Stimulated activated CD8-positive, alpha-beta memory T cell treated with anti-CD3 and anti-CD28 coated beads, Interleukin-15, amount 100 ng/mL, for 4 hours (primary cell): ENCODE measurements around the gene E2F7.

Experiments
- DNase-seq, 2 donors: peaks; one replicate each; pipeline ENCODE4 v3.0.0-alpha.2; 2020; ENCODE audit warnings: low read depth in 2 of 2

Gene E2F7

DNA sequence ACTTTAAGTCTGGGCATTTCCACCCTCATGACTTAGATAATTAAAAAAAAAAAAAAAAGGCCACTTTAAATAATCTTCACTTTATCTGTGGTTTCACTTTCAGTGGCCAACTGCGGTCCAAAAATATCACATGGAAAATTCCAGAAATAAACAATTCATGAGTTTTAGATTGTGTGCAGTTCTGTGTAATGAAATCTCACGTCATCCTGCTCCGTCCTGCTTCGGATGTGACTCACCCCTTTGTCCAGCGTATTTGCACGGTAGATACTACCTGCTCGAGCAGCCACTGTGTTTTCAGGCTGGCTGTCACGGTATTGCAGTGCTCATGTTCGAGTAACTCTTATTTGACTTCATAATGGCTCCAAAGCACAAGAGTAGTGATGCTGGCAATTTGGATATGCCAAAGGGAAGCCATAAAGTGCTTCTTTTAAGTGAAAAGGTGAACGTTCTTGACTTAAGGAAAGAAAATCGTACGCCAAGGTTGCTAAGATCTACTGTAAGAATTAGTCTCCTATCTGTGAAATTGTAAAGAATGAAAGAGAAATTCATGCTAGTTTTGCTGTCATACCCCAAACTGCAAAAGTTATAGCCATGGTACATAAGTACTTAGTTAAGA lies 2.4 kb downstream of the E2F7 start:
- no peak for DNase-seq

DNA sequence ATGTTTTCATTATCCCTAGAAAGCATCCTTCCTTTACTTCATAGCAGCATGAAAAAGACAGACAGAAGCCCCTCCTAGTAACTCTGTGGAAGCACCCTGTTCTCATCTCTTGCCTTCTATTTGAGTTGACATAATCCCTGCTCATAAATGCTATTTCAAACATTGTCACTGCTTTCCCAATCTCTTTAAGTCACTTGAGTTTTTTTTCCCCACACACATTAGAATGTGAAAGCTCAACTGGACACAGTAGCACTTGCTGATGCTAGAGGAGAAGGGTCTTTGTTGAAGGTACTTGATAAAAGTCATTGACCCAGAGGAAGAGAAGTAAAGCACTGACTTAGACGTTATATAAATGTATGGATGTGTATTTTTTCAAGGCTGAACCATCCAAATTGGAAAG lies 3.0 kb downstream of the E2F7 start:
- no peak for DNase-seq

- DNase-seq, result no peak
Measured at GRCh38 chr12:77060883-77061240, 4.5 kb downstream of the E2F7 start.

DNA sequence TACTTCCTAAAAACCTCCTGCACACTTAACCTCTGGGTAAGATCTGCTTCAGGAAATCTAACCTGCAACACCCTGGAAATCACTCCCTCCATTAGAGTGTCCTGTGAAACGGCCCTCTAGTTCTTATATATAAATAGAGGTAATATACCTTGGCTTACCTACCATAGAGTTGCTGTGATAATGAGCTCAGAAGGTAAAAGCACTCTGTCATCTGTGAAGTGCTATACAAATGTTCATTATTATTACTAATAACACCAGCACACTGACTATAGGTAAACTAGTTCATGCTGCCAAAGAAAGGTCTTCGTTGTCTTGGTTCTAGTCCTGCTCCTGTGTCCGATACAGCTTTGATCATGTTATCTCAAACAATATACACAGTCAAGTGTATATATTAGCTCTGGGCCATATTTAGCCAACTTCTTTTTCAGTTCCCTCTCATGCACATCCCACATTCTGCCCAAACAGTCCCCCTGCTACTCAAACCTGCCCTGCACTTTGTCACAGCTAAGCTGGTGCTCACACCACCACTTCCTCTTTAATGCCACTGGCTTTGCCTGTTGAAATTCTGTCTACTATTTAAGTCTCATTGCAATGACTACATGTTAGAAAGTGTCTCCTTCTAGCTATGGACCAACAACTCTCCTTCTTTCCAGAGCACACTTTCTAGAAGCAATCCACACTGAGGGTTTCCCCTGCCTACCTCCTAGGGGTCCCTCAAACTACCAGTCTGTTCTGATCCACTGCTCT lies 5.1 kb downstream of the E2F7 start:
- DNase-seq, result no peak

DNA sequence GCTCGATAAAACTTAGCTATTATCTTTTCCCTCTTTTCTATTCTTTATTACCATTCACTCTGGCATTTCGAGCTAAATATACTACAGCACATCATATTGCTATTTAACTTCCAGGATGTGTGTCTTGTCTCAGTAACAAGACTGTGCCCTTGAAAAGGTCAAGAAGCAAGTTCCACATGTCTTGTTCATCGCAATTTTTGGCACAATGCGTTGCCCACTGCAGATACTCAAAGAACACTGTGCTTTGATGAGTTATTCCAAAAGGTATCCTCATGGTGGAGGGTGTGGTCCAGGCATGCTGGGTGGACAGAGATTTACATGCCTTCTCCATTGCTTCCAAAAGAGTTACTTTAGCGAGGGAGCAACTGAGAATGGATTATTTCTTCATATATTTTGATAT lies 6.6 kb downstream of the E2F7 start:
- DNase-seq, result no peak

DNA sequence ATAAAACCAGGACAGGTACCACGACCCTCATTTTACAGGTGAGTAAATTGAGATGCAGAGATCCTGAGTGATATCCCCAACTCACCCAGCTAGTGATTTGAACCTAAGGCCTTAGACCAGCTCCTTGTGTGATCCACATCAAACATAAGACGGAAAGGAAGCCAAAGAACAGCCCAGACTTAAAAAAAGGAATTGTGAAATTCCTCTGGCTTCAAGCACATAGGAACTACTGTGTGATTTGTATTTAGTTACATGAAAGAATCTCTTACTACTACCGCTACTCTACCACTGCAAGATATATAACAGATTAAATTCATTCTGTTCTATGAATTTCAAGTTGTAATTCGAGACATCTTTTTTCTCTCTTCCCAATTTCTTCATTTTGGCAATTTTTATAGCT lies 10.5 kb downstream of the E2F7 start:
- DNase-seq, result no peak

DNA sequence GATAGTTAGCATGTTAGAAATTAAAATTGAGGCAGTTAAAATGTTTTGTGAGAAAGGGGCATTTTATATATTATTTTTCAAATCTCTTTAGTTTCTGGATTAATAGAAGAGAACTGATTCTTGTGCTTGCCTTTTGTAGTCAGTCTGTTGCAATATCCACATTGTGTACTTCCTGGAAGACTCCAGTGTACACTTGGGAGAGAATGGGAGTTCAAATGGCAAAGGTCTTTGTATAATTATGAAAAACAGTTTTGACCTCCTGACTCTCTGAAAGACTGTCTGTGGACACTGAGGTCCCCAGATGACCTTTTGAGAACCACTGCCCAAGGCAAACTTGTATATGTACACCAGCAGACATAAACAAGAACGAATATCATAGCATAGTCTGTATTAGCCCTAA lies 12.1 kb downstream of the E2F7 start:
- no peak for DNase-seq

DNA sequence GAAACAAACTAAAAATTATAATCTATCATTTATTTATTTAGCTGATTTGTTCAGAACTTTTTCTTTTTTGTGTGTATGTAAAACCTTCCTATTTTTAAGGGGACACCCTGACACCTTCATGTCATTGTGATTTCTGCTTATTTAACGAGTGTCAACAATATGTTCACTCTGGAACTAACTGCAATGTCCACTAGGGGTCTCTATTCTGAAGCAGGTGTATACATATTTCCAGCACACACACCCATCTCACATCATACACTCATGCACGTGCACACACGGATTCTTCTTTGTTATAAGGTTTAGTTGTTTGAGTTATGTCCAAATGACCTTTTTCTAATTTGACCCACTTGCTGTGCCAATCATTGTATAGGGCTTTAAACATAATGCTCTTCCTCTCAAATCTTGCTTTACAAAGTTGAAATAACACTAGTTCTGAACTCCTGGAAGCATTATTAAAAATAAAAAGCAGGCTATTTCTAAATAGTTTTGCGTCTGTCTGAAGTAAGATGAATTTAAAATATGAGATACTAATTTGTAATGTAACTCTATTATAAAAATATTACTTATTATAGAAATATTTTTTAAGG lies 15.5 kb downstream of the E2F7 start:
- DNase-seq, result no peak

GRCh38 chr12:77047341-77048109 lies 17.8 kb downstream of the E2F7 start:
- no peak for DNase-seq

- no peak for DNase-seq
Measured at GRCh38 chr12:77046468-77046867, 18.9 kb downstream of the E2F7 start.

DNA sequence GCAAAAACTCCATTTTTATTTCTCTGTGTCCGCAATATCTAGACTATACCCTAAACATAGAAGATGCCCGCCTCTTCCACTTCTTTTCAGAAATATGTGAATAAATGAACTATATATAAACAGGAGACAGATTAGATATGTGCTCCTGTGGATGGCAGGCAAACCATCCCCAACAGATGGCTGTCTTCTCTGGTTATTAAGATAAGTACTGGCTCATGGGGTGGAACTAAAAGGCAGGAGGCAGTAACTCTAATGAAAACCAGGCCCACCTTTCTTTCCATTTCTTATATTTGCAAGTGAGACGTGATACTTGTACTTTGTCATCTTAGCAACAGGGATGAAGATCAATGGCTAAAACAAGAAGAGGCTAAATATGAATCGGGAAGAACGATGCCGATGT lies 20.2 kb downstream of the E2F7 start:
- DNase-seq, result no peak

DNA sequence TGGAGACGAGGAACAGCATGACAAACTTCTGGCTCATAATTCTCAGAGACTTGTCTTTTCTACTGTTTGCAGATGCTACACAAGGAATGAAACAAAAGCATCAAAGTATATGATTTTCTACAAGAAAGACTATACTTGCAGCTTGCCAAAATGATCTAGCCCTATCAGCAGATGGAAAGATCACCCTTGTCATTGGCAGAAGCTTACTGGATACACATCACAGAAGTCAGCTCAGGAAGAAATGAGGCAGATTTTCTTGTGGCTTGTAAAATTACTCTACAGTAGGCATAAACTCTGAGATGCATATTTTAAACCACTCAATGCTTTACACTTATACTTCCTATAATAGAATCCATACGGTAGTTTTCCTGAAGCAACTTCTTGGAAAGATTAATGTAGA lies 20.6 kb downstream of the E2F7 start:
- no peak for DNase-seq

DNA sequence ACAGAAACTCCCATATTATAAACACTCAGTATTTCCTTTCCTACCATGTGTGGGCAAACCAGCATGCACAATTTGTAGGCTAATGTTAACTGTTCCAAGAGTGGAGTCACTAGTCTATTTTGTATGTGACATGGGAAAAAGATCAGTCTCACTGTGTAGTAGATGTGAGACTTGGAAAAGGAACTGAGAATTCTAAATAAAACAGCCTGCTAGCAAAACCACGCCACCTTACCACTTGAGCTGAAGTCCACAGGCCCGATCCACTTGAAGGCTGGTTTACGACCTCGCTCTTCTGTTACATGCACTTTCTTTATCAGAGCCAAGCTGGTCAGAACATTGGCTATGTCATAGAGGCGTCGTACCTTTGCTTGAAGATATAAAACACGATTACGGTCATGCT lies 22.5 kb downstream of the E2F7 start:
- no peak for DNase-seq

DNA sequence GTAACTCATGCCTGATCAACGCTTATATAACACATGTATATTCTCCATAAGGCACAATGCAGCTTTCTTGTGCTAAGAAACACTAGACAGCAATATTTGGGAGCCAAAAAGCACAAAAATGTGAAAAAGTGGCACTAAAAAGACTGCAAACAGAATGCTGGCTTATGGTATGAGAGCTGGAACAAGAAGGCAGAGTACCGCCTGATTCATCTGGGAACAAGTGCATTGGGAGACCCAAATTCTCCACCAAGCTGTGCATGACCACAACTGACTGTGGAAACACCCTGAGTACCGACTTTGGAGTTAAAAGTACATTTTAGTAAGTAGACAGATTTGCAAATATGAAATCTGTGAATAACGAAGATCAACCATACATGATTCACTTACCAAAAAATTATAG lies 25.1 kb downstream of the E2F7 start:
- DNase-seq, result no peak

- no peak for DNase-seq
Measured at GRCh38 chr12:77035226-77035625, 30.1 kb downstream of the E2F7 start.

- no peak for DNase-seq
Measured at GRCh38 chr12:77033658-77034536, 31.5 kb downstream of the E2F7 start.

- DNase-seq, result no peak
Measured at GRCh38 chr12:77032406-77032805, 33.0 kb downstream of the E2F7 start.

DNA sequence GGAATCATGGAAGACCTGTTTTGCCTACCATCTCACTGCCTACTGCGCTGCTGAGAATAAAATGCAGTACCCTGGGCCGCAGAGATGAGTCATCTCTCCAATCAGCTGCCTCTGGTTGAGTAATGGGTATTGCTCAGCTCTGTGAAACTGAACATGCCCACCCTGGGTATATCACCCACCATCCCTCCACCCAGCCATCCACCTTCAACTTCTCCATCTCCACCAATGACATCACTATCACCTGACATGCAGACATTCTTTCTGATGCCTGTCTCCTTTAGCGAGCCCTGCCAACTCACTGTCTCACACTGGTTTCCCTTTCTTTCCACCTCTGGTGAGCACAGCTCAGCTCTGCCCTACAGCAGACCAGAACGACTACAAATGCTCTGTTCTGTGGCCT lies 33.6 kb downstream of the E2F7 start:
- no peak for DNase-seq

DNA sequence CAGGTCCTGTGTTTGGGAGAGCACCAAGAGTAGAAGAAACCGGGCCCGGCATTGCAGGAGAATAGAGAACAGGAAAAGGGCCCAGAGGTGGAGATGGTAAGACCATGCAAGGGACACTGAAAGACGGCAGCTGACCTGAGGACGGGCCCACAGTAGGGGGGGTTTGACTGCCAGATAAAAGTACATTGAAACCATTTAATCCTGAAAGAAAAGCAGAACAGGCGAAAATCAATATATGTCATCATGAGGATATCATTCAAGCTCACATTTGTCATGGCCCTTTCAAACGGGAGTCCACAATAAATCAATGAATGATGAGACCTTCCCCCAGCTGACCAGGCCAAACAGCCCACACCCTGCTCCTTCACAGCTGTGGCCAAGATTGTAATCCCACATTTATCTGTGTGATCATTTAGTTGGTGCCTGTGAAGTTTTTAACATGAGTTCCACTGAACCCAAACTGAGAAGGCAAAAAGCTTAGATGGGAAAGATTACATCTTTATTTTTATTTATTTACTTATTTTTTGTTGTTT lies 39.5 kb downstream of the E2F7 start:
- DNase-seq, result no peak

GRCh38 chr12:77023501-77023900 lies 41.9 kb downstream of the E2F7 start:
- DNase-seq, result no peak

DNA sequence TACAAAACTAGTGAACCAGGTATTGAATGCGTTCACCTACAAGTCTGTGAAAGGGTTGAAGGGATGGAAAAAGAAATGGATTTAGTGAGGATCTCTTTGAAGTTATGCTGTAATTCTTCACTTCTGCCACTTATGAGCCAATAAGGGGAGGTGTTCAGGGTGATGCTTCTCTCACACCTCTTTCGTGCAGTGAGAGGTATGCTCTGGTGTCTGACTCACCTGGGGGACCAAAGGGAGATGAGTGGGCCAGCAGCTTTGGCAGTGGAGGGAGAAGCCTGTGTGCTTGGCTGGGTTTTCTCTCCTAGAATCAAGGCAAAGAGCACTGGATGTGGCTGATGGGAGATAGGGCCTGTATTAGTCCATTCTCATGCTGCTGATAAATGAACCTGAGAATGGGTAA lies 45.4 kb downstream of the E2F7 start:
- no peak for DNase-seq

DNA sequence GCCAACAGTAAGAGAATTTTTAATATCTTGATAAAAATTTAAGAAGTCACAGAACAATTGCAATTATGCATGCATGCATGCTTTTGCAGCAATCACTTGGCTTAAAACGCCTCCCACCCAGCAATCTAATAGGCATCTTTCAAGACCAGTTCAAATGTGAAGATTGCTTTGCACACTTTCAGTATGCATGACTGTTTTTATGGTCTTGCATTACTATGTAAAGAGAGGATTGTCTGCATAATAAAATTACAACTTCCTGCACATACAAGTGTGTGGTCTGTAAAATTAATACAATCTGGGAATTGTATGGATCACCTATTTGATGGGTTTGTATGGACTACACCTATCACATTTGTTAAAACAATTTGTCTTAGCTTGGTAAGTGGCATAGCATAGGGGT lies 48.8 kb downstream of the E2F7 start:
- no peak for DNase-seq
